Epidermal melanocyte (primary cell): ENCODE results near the gene SLC9A2.

Source experiments
- DNase-seq: peaks from one replicate; pipeline ENCODE4 v3.0.0; 2011; ENCODE audit warnings: low spot score; ENCODE audit not compliant: insufficient read length

SLC9A2 gene

GRCh38 chr2:102724553-102724952 lies 105.2 kb downstream of the SLC9A2 start:
- no peak for DNase-seq

- DNase-seq, result no peak
Measured at GRCh38 chr2:102726128-102727087, 107.1 kb downstream of the SLC9A2 start.

- no peak for DNase-seq
Measured at GRCh38 chr2:102735416-102736109, 116.2 kb downstream of the SLC9A2 start.

- DNase-seq, result no peak
Measured at GRCh38 chr2:102736110-102736409, 116.7 kb downstream of the SLC9A2 start.

GRCh38 chr2:102736410-102737409 lies 117.4 kb downstream of the SLC9A2 start:
- peak; percentile 77 for DNase-seq

GRCh38 chr2:102737431-102737830 lies 118.1 kb downstream of the SLC9A2 start:
- no peak for DNase-seq

GRCh38 chr2:102743259-102743658 lies 123.9 kb downstream of the SLC9A2 start:
- DNase-seq, result no peak

- DNase-seq, result no peak
Measured at GRCh38 chr2:102748107-102748506, 128.8 kb downstream of the SLC9A2 start.

GRCh38 chr2:102749938-102750337 lies 130.6 kb downstream of the SLC9A2 start:
- DNase-seq, result no peak

- no peak for DNase-seq
Measured at GRCh38 chr2:102753563-102754159, 134.3 kb downstream of the SLC9A2 start.

GRCh38 chr2:102754456-102755145 lies 135.2 kb downstream of the SLC9A2 start:
- no peak for DNase-seq

GRCh38 chr2:102755284-102755683 lies 135.9 kb downstream of the SLC9A2 start:
- no peak for DNase-seq

- DNase-seq, result no peak
Measured at GRCh38 chr2:102758439-102758838, 139.1 kb downstream of the SLC9A2 start.
